GM10266 (cell line): ENCODE results near the gene PARD3.

Source experiments
- DNase-seq: peaks from one replicate; pipeline ENCODE4 v3.0.0; 2012; ENCODE audit errors: extremely low spot score
- TF ChIP-seq, protein P1 (sequence below): IDR thresholded peaks from 2 replicates; pipeline ENCODE4 v1.5.1; 2012; ENCODE audit warnings: mild to moderate bottlenecking, low read depth; ENCODE audit not compliant: control insufficient read depth, insufficient read depth; ENCODE audit errors: missing control alignments

PARD3 gene

GRCh38 chr10:34824870-34825269 lies 9.8 kb upstream of the PARD3 start:
- DNase-seq = no peak
- TF ChIP-seq, protein P1, sequence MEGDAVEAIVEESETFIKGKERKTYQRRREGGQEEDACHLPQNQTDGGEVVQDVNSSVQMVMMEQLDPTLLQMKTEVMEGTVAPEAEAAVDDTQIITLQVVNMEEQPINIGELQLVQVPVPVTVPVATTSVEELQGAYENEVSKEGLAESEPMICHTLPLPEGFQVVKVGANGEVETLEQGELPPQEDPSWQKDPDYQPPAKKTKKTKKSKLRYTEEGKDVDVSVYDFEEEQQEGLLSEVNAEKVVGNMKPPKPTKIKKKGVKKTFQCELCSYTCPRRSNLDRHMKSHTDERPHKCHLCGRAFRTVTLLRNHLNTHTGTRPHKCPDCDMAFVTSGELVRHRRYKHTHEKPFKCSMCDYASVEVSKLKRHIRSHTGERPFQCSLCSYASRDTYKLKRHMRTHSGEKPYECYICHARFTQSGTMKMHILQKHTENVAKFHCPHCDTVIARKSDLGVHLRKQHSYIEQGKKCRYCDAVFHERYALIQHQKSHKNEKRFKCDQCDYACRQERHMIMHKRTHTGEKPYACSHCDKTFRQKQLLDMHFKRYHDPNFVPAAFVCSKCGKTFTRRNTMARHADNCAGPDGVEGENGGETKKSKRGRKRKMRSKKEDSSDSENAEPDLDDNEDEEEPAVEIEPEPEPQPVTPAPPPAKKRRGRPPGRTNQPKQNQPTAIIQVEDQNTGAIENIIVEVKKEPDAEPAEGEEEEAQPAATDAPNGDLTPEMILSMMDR = peak; percentile 35

GRCh38 chr10:34821587-34822585 lies 6.8 kb upstream of the PARD3 start:
- TF ChIP-seq, protein P1 = no peak
- no peak for DNase-seq

- TF ChIP-seq, protein P1 = no peak
- DNase-seq = no peak
These were observed 2.5 kb upstream of the PARD3 start for GRCh38 chr10:34817586-34817985.

- DNase-seq = no peak
- TF ChIP-seq, protein P1 = no peak
These were observed 2.0 kb upstream of the PARD3 start for GRCh38 chr10:34817054-34817453.

DNA sequence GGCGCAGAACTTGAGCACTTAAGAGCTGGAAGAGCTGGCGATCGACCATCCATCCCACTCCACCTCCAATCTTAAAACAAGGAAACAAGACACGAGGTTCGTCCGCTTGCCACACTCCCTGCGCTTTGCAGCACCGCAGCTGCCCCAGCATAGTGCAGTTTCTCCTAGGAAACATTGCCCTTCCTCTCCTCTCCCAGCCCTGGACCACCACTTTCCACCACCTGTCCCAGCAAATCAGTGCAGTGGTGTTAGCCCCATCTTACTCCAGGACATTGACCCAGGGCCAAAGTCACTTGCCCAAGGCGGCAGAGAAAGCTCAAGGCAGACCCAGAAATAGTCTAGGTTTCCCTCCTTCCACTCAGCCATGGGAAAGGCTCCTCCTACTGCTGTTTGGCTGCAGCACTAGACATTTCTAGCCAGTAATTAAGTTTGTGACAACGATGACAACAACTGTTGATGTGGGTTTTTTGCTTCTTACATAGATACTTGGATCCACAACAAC lies 1.5 kb upstream of the PARD3 start:
- DNase-seq = no peak
- TF ChIP-seq, protein P1 = no peak

DNA sequence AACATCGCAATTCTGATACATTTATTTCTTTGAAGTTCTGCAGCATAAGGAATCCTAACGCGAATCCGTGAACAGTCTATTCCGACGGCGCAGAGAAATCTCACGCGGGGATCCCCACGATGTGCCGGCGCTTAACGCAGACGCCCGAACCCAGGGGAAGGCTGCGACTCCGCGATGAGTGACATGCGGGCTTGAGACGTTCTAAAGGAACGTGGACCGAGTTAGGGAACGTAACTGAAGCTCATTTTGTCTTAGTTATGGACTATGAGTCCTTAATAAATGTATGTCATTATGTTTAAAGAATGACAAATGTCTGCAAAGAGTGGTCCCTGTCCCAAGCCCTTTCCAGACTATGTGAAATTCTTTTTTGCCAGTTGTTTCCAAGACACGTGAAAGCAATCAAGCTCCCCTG lies 995 bp upstream of the PARD3 start:
- TF ChIP-seq, protein P1 = no peak
- no peak for DNase-seq

GRCh38 chr10:34814913-34815184 lies 247 bp downstream of the PARD3 start:
- TF ChIP-seq, protein P1 = no peak
- DNase-seq = no peak
